D721Med (cell line): Measurements from ENCODE around the gene AASDH.

ENCODE experiments used
- DNase-seq: peaks from one replicate; pipeline ENCODE4 v3.0.0; 2011; ENCODE audit warnings: low spot score; ENCODE audit not compliant: insufficient read length
- FAIRE-seq: peaks from 2 replicates; lab custom pipeline; 2011; peaks lifted over from hg19 to GRCh38; lab: Jason Lieb, UNC
- CTCF ChIP-seq: IDR thresholded peaks from 2 replicates; pipeline ENCODE4 v1.5.1; 2012; ENCODE audit warnings: mild to moderate bottlenecking, control low read depth; ENCODE audit not compliant: insufficient read depth; ENCODE audit errors: missing control alignments

The AASDH gene

DNA sequence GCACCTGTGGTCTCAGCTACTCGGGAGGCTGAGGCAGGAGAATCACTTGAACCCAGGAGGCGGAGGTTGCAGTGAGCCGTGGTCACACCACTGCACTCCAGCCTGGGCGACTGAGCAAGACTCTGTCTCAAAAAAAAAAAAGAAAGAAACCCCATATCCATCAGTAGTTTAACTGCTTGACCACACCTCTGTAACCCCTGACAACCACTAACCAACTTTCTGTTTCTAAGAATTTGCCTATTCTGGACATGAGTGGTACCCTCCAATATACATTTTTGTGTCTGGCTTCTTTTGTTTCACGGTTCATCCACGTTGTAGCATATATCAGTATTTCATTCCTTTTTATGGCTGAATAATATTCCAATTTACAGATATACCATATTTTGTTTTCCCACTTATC, 39.0 kb upstream of the AASDH start:
- DNase-seq (no peak), FAIRE-seq (no peak)
- no peak for TF ChIP-seq CTCF

DNA sequence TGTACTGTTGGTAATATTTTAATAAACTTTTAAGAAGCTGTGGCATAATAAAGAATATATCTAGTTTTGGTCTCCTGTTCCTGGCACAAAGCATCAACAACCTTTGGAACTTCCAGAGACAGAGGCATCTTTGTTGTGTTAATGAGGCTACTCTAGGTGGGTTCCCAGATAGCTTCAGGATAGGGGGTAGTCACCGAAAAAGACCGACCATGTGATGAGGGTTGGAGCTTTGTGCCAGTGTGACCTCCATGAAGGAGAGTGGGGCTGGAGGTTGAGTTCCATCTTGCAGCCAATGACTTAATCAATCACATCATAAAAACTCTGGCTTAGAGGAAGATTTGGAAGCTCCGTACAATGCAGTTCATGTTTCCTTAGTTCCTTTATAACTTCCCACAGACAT, 38.2 kb upstream of the AASDH start:
- TF ChIP-seq CTCF: no peak
- DNase-seq (no peak), FAIRE-seq (no peak)

- FAIRE-seq (peak; percentile 77), DNase-seq (no peak)
- TF ChIP-seq CTCF: peak; percentile 44
Observed at GRCh38 chr4:56424697-56425514, 37.6 kb upstream of the AASDH start.

DNA sequence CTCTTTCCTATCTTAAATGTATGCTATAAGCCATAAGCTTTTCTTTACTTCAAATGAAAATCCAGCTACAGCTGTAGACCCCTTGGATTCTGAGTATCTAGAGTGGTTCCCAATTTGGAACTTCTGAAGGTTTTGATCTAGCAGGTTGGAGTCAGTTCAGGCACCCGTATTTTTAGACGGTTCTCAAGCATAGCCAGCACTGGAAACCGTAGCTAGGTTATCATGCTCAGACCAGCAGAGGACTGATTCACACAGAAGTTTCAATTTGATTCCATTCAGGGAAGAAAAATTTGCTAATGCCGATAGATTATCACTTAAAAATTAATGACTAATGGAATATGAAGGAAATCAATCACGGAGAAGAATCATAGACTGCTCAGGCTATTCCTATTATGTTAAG, 36.9 kb upstream of the AASDH start:
- FAIRE-seq (no peak), DNase-seq (no peak)
- no peak for TF ChIP-seq CTCF

DNA sequence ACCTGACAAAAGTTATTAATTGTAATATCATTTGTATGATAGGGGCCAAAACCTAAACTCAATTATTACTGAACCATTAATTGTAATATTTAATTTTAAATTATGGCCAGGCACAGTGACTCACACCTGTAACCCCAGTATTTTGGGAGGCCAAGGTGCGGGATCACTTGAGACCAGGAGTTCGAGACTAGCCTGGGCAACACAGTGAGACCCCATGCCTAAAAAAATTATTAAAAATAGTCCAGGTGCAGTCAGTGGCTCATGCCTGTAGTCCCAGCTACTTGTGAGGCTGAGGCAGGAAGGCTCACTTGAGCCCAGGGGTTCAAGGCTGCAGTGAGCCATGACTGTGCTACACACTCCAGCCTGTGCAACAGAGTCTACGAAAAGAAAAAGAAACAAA, 30.1 kb upstream of the AASDH start:
- TF ChIP-seq CTCF: no peak
- FAIRE-seq: no peak
- no peak for DNase-seq

DNA sequence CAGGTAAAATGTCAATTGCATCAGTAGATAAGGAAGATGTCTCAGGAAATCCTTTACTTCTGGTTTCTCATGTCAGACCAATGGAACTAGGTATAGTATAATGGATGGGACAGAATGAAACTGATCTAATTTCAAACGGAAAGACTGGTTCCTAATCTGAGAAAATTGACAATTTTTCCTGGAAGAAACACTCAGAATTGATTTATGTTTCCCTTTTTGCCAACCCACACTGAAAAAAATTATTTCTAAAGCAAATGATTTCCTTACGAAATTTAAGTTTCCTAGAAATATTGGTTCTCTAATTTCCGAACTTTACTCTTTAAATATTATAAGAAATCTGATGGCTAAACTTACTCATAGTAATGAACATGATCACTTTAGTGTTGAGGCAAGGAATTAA, 29.1 kb upstream of the AASDH start:
- no peak for DNase-seq
- no peak for TF ChIP-seq CTCF
- FAIRE-seq: no peak

GRCh38 chr4:56414135-56414670, 26.9 kb upstream of the AASDH start:
- FAIRE-seq (no peak), DNase-seq (no peak)
- no peak for TF ChIP-seq CTCF
